Transverse colon (tissue), 4 donors: Measurements from ENCODE around the gene EPM2AIP1. TPM values are rescaled to one million over a fixed set of nuclear protein-coding genes. Genes with fewer than 3 reads are reported as not detected.

Source experiments
- DNase-seq: peaks from one replicate; pipeline ENCODE4 v3.0.0-alpha.2; 2019
- H3K27ac ChIP-seq, 4 donors: fragments of 200-600 bp; sonication (generic); 2 replicates each; pipeline ENCODE4 v1.5.1; 2016 to 2018; ENCODE audit warnings: inconsistent platforms in 4 of 4
- H3K27me3 ChIP-seq: fragments of 200-600 bp; sonication (generic); 2 replicates; pipeline ENCODE4 v1.5.1; 2017; ENCODE audit warnings: inconsistent platforms
- H3K36me3 ChIP-seq, 4 donors: fragments of 200-600 bp; sonication (generic); 2 replicates each; pipeline ENCODE4 v1.5.1; 2017 to 2019; ENCODE audit warnings: inconsistent platforms in 4 of 4
- H3K4me1 ChIP-seq, 4 donors: fragments of 200-600 bp; sonication (generic); 2 replicates each; pipeline ENCODE4 v1.5.1; 2017 to 2020; ENCODE audit warnings: inconsistent platforms in 4 of 4
- H3K4me3 ChIP-seq, 4 donors: fragments of 200-600 bp; sonication (generic); 1 replicate in 1 of 4; 2 replicates in 3 of 4; pipeline versions ENCODE4 v1.5.1 to v1.6.1; 2017 to 2019; ENCODE audit warnings: inconsistent platforms in 4 of 4
- H3K9me3 ChIP-seq, 2 donors: fragments of 200-600 bp; sonication (generic); 2 replicates each; pipeline ENCODE4 v1.5.1; 2017 to 2019; ENCODE audit warnings: inconsistent platforms in 2 of 2
- CTCF ChIP-seq, 5 experiments: fragments of 200-600 bp in 3 of 5; fragments of 450-650 bp in 2 of 5; sonication (generic) in 3 of 5; IDR thresholded peaks; 1 replicate in 2 of 5; 2 replicates in 3 of 5; pipeline ENCODE4 v1.5.1; 2016 to 2017; ENCODE audit warnings: antibody characterized with exemption in 5 of 5, inconsistent platforms in 3 of 5, mild to moderate bottlenecking in 2 of 5, moderate library complexity in 1 of 5
- EP300 ChIP-seq: sonication (generic); formaldehyde crosslinking; IDR thresholded peaks from one replicate; pipeline ENCODE4 v1.6.1; 2017; ENCODE audit warnings: antibody characterized with exemption, low read depth
- POLR2A ChIP-seq: fragments of 450-650 bp; IDR thresholded peaks from one replicate; pipeline ENCODE4 v1.6.1; 2016; ENCODE audit warnings: antibody characterized with exemption, mild to moderate bottlenecking, moderate library complexity
- POLR2AphosphoS5 ChIP-seq, 3 donors: sonication (generic); formaldehyde crosslinking; IDR thresholded peaks; one replicate each; pipeline ENCODE4 v1.6.1; 2016; ENCODE audit warnings: antibody characterized with exemption in 3 of 3
- WGBS, 2 donors: methylation state at CpG; one replicate each; pipeline ENCODE4 v1.1.5; 2018; ENCODE audit warnings: low coverage in 1 of 2; 5-methylcytosine and 5-hydroxymethylcytosine counted together
- in situ Hi-C, 4 donors: fragments of 200-750 bp; cut with MboI; loops; one replicate each; pipeline versions ENCODE4 v1.15.0 to v1.15.1; 2017; ENCODE audit warnings: low sequenced_read_pairs in 3 of 4, low pct_ligation_motif_present in 1 of 4, low pct_unique_long_range_greater_than_20kb in 1 of 4
- intact Hi-C: fragments of 100-400 bp; cut with DNase I; formaldehyde crosslinking; loops from one replicate; pipeline ENCODE4 v1.15.1; 2023; ENCODE audit warnings: low total_unique reads
- total RNA-seq, 4 donors: library from RNA; depleted of rRNA; stranded (reverse); fragments of >200 nt; gene quantifications; one replicate each; pipeline ENCODE4 v1.1.0, GENCODE V29; 2016

EPM2AIP1 gene
- total RNA-seq, 4 donors from 2014 or later, result 5.8 to 22.9 (median 7.1) TPM

GRCh38 chr3:36945333-36945980 lies 47.5 kb downstream of the EPM2AIP1 start:
- Histone ChIP-seq H3K4me1 (peaks cover 0 to 27% (median 21%) of the 10 kb centered on the region in 4 donors), H3K27me3 (no peaks in the 10 kb centered on the region), H3K4me3 (peak overlapping the region in 3 of 4 donors; percentile 59 to 87 (median 80)), H3K27ac (peak overlapping the region in 3 of 4 donors; percentile 75 to 82 (median 76)), H3K36me3 (no peaks in the 10 kb centered on the region), H3K9me3 (peaks cover 7 to 10% of the 10 kb centered on the region in 2 donors)
- intact Hi-C loops (no loop called here), in situ Hi-C loops (no loop called here)
- TF ChIP-seq CTCF (IDR thresholded peaks at IDR 0.05) (no peak), EP300 (no peak), POLR2AphosphoS5 (IDR thresholded peaks at IDR 0.05) (no peak), POLR2A (no peak)
- DNase-seq, result no peak
- 85 to 96% methylated on average over 11 to 27 of the region's 28 CpGs for WGBS, 2 donors

GRCh38 chr3:36944641-36945270 lies 48.2 kb downstream of the EPM2AIP1 start, which contains the start of gene TRANK1:
Gene TRANK1 (minus strand): TSS chr3:36945054. CDS start chr3:36944809, 245 bp downstream.
- Histone ChIP-seq H3K27me3 (no peaks in the 10 kb centered on the region), H3K27ac (peak within 1 kb of the TSS; percentile 72 to 82 (median 76)), H3K4me1 (peaks cover 0 to 27% (median 21%) of the 10 kb centered on the region in 4 donors), H3K4me3 (peak within 1 kb of the TSS; percentile 43 to 87 (median 70)), H3K9me3 (peaks cover 7 to 10% of the 10 kb centered on the region in 2 donors), H3K36me3 (no peaks in the 10 kb centered on the region)
- in situ Hi-C loops (no loop called here), intact Hi-C loops (no loop called here)
- 5% methylated on average over 29 of the region's 68 CpGs; no CpG with 5 or more reads in 1 of the 2 donors for WGBS, 2 donors
- peak; percentile 71 for DNase-seq
- no peak for TF ChIP-seq EP300
- TF ChIP-seq POLR2A, result peak; percentile 60
- no peak for TF ChIP-seq CTCF (IDR thresholded peaks at IDR 0.05)
- TF ChIP-seq POLR2AphosphoS5 (IDR thresholded peaks at IDR 0.05), result peak in 1 of 3 donors; percentile 58

- Histone ChIP-seq H3K27ac (peak overlapping the region; percentile 72 to 82 (median 76)), H3K4me3 (peak overlapping the region; percentile 43 to 87 (median 70)), H3K36me3 (no peaks in the 10 kb centered on the region), H3K4me1 (peaks cover 0 to 27% (median 21%) of the 10 kb centered on the region in 4 donors), H3K9me3 (peaks cover 7 to 10% of the 10 kb centered on the region in 2 donors), H3K27me3 (no peaks in the 10 kb centered on the region)
- intact Hi-C loops, result no loop called here
- TF ChIP-seq CTCF (IDR thresholded peaks at IDR 0.05) (peak in 1 of 5 experiments; percentile 7), POLR2A (no peak), POLR2AphosphoS5 (IDR thresholded peaks at IDR 0.05) (peak in 2 of 3 donors; percentile 13 to 16), EP300 (no peak)
- in situ Hi-C loops, result no loop called here
- peak; percentile 57 for DNase-seq
- WGBS, 2 donors, result 0 to 1% methylated on average over 10 to 31 of the region's 56 CpGs
Observed at GRCh38 chr3:36944012-36944640, 48.8 kb downstream of the EPM2AIP1 start.

DNA sequence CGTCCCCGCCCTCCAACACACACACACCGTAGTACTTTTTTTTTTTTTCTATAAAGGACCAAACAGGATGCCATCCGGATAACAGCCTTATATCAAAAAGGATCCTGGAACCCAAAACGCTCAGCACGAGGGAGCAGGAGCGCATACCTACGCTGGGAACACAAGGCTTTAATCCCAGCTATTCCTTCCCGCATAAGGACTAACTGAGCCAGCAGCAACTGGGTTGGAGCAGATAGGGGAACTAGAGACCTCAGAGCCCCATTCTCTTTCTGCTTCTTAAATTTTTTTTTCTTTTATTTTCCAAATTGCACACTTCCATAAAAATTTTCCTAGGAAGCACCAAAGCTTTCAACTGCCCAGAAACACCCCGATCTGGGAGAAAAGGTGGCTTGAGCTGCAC lies 49.3 kb downstream of the EPM2AIP1 start:
- TF ChIP-seq EP300 (no peak), CTCF (IDR thresholded peaks at IDR 0.05) (no peak), POLR2A (no peak), POLR2AphosphoS5 (IDR thresholded peaks at IDR 0.05) (no peak)
- WGBS, 2 donors, result 17 to 37% methylated on average over 1 to 10 of the region's 10 CpGs
- peaks cover 7 to 10% of the 10 kb centered on the region in 2 donors for H3K9me3 ChIP-seq
- DNase-seq, result no peak
- H3K4me1 ChIP-seq, result peaks cover 0 to 31% (median 21%) of the 10 kb centered on the region in 4 donors
- in situ Hi-C loops, result no loop called here
- H3K36me3 ChIP-seq, result no peaks in the 10 kb centered on the region
- H3K27ac ChIP-seq, result peak overlapping the region; percentile 72 to 82 (median 76)
- intact Hi-C loops, result no loop called here
- H3K4me3 ChIP-seq, result peak overlapping the region; percentile 43 to 87 (median 70)
- no peaks in the 10 kb centered on the region for H3K27me3 ChIP-seq
